H9 (cell line): ENCODE measurements around the gene TACC2. TPM values are rescaled to one million over a fixed set of nuclear protein-coding genes. Genes with fewer than 3 reads are reported as not detected.
"Not testable (repeated sequence)": the region's sequence is repeated elsewhere in the genome, so short reads cannot be mapped to it uniquely, and the experiment has no call there.

Experiments
- DNase-seq: peaks from one replicate; pipeline ENCODE4 v3.0.0-alpha.2; 2017
- H2AFZ ChIP-seq: one replicate; pipeline ENCODE4 v1.6.1; 2013; ENCODE audit warnings: mild to moderate bottlenecking, low read length, control low read depth, moderate library complexity
- H2AK5ac ChIP-seq: 2 replicates; pipeline ENCODE4 v1.6.1; 2013; ENCODE audit warnings: low read length, control low read depth, mixed read lengths; ENCODE audit not compliant: insufficient read length
- H2BK120ac ChIP-seq: one replicate; pipeline ENCODE4 v1.6.1; 2013; ENCODE audit warnings: low read depth, mild to moderate bottlenecking, low read length, control low read depth, inconsistent platforms; ENCODE audit not compliant: poor library complexity, severe bottlenecking
- H2BK12ac ChIP-seq: 2 replicates; pipeline ENCODE4 v1.6.1; 2013; ENCODE audit warnings: low read length, control low read depth, mixed read lengths, low read depth; ENCODE audit not compliant: insufficient read length
- H2BK15ac ChIP-seq: 2 replicates; pipeline ENCODE4 v1.6.1; 2013; ENCODE audit warnings: low read depth, low read length, control low read depth
- H2BK20ac ChIP-seq: one replicate; pipeline ENCODE4 v1.6.1; 2013; ENCODE audit warnings: low read depth, mild to moderate bottlenecking, low read length, control low read depth, inconsistent platforms; ENCODE audit not compliant: poor library complexity, severe bottlenecking
- H2BK5ac ChIP-seq: 2 replicates; pipeline ENCODE4 v1.6.1; 2013; ENCODE audit warnings: low read length, control low read depth, mixed read lengths; ENCODE audit not compliant: insufficient read length
- H3K14ac ChIP-seq: 2 replicates; pipeline ENCODE4 v1.6.1; 2013; ENCODE audit warnings: low read length, control low read depth; ENCODE audit not compliant: insufficient read depth
- H3K18ac ChIP-seq: 2 replicates; pipeline ENCODE4 v1.6.1; 2013; ENCODE audit warnings: low read depth, mild to moderate bottlenecking, mixed read lengths, low read length, control low read depth; ENCODE audit not compliant: insufficient read length
- H3K23ac ChIP-seq: 2 replicates; pipeline ENCODE4 v1.6.1; 2013; ENCODE audit warnings: low read length, control low read depth, mixed read lengths, low read depth; ENCODE audit not compliant: insufficient read length
- H3K23me2 ChIP-seq: 2 replicates; pipeline ENCODE4 v1.6.1; 2013; ENCODE audit warnings: low read depth, mild to moderate bottlenecking, mixed read lengths, low read length, control low read depth; ENCODE audit not compliant: insufficient read length, poor library complexity, severe bottlenecking
- H3K27ac ChIP-seq: 2 replicates; pipeline ENCODE4 v1.5.1; 2013; ENCODE audit warnings: low read length, control low read depth, mixed read lengths, low read depth; ENCODE audit not compliant: insufficient read length
- H3K27me3 ChIP-seq: 2 replicates; pipeline ENCODE4 v1.6.1; 2013; ENCODE audit warnings: low read length, control low read depth, inconsistent platforms; ENCODE audit not compliant: insufficient read depth
- H3K4ac ChIP-seq: 2 replicates; pipeline ENCODE4 v1.6.1; 2013; ENCODE audit warnings: low read depth, mild to moderate bottlenecking, control low read depth, inconsistent platforms, low read length, moderate library complexity
- H3K4me1 ChIP-seq: 2 replicates; pipeline ENCODE4 v1.6.1; 2013; ENCODE audit warnings: low read length, control low read depth, inconsistent platforms; ENCODE audit not compliant: insufficient read depth
- H3K4me2 ChIP-seq: 2 replicates; pipeline ENCODE4 v1.6.1; 2013; ENCODE audit warnings: low read length, control low read depth, mixed read lengths; ENCODE audit not compliant: insufficient read length, insufficient read depth
- H3K56ac ChIP-seq: 2 replicates; pipeline ENCODE4 v1.6.1; 2013; ENCODE audit warnings: low read depth, mild to moderate bottlenecking, mixed read lengths, low read length, control low read depth; ENCODE audit not compliant: insufficient read length
- H3K79me1 ChIP-seq: 2 replicates; pipeline ENCODE4 v1.6.1; 2013; ENCODE audit warnings: low read depth, mild to moderate bottlenecking, moderate library complexity, low read length, control low read depth, inconsistent platforms; ENCODE audit not compliant: insufficient read depth, poor library complexity, severe bottlenecking
- H3K79me2 ChIP-seq: 2 replicates; pipeline ENCODE4 v1.6.1; 2013; ENCODE audit warnings: low read length, control low read depth, inconsistent platforms; ENCODE audit not compliant: insufficient read depth
- H3K9ac ChIP-seq: 2 replicates; pipeline ENCODE4 v1.6.1; 2013; ENCODE audit warnings: low read length, control low read depth, mixed read lengths; ENCODE audit not compliant: insufficient read length; ENCODE audit errors: extremely low read depth
- H3K9me3 ChIP-seq: one replicate; pipeline ENCODE4 v1.6.1; 2013; ENCODE audit warnings: low read depth, low read length, inconsistent platforms; ENCODE audit not compliant: control insufficient read depth
- H3T11ph ChIP-seq: one replicate; pipeline ENCODE4 v1.6.1; 2013; ENCODE audit warnings: mild to moderate bottlenecking, low read length, control low read depth, inconsistent platforms
- H4K20me1 ChIP-seq: one replicate; pipeline ENCODE4 v1.6.1; 2013; ENCODE audit not compliant: control insufficient read depth, insufficient read length, insufficient read depth
- H4K5ac ChIP-seq: 2 replicates; pipeline ENCODE4 v1.6.1; 2013; ENCODE audit warnings: low read depth, mild to moderate bottlenecking, mixed read lengths, low read length, control low read depth; ENCODE audit not compliant: insufficient read length
- H4K8ac ChIP-seq: replicated peaks from 2 replicates; pipeline ENCODE4 v1.6.1; 2013; ENCODE audit warnings: low read length, control low read depth, mixed read lengths, low read depth; ENCODE audit not compliant: insufficient read length
- H4K91ac ChIP-seq: 2 replicates; pipeline ENCODE4 v1.6.1; 2013; ENCODE audit warnings: low read depth, mild to moderate bottlenecking, moderate library complexity, mixed read lengths, low read length, control low read depth; ENCODE audit not compliant: insufficient read length
- H3K27ac Mint-ChIP-seq, 3 experiments: 2 replicates in 2 of 3; 3 replicates in 1 of 3; pipeline ENCODE4 v1.8.0; 2020 to 2021; ENCODE audit warnings: mixed read lengths in 3 of 3, mild to moderate bottlenecking in 1 of 3, moderate library complexity in 1 of 3
- H3K27me3 Mint-ChIP-seq: 2 replicates; pipeline ENCODE4 v1.8.0; 2021; ENCODE audit warnings: low read depth, mild to moderate bottlenecking, moderate library complexity, mixed read lengths
- H3K36me3 Mint-ChIP-seq, 3 experiments: 2 replicates in 2 of 3; 3 replicates in 1 of 3; pipeline ENCODE4 v1.8.0; 2020 to 2021; ENCODE audit warnings: low read depth in 3 of 3, mixed read lengths in 3 of 3; ENCODE audit not compliant: insufficient read depth in 1 of 3
- H3K4me1 Mint-ChIP-seq, 2 experiments: 2 replicates each; pipeline ENCODE4 v1.8.0; 2020; ENCODE audit warnings: mixed read lengths in 2 of 2
- H3K4me3 Mint-ChIP-seq, 2 experiments: 2 replicates in 1 of 2; 3 replicates in 1 of 2; pipeline ENCODE4 v1.8.0; 2020 to 2021; ENCODE audit warnings: mild to moderate bottlenecking in 2 of 2, mixed read lengths in 2 of 2, moderate library complexity in 1 of 2
- H3K9me3 Mint-ChIP-seq, 2 experiments: 2 replicates in 1 of 2; 3 replicates in 1 of 2; pipeline ENCODE4 v1.8.0; 2020; ENCODE audit warnings: mild to moderate bottlenecking in 2 of 2, mixed read lengths in 2 of 2, moderate library complexity in 1 of 2
- CTCF ChIP-seq: fragments of 200-600 bp; sonication (generic); conservative IDR thresholded peaks from 3 replicates; pipeline ENCODE4 v1.8.0; 2021; ENCODE audit warnings: antibody characterized with exemption, mild to moderate bottlenecking
- WGBS: extraction: QIAGEN DNeasy Blood & Tissue Kit; methylation state at CpG from one replicate; pipeline ENCODE4 v1.1.7; 2013; ENCODE audit warnings: missing lambda C conversion rate, low lambda C conversion rate, mixed read lengths; ENCODE audit not compliant: insufficient read length; ENCODE audit errors: extremely low coverage; 5-methylcytosine and 5-hydroxymethylcytosine counted together
- total RNA-seq: library from RNA; stranded (reverse); gene quantifications from 2 replicates; pipeline ENCODE4 v1.2.1, GENCODE V29; 2021

The TACC2 gene
- total RNA-seq, 1 experiment from 2014 or later, result 58.1 TPM

- H3K27me3 Mint-ChIP-seq, result peaks cover 1% of the 10 kb centered on the region
- peaks cover 22 to 25% of the 10 kb centered on the region in 2 experiments for H3K4me1 Mint-ChIP-seq
Observed at GRCh38 chr10:122022276-122022675, 33.3 kb downstream of the TACC2 start.

GRCh38 chr10:122023257-122023656, 34.3 kb downstream of the TACC2 start:
- not testable (repeated sequence) for H3K23ac ChIP-seq, H3K27ac Mint-ChIP-seq, H3K4me2 ChIP-seq, H3T11ph ChIP-seq, H4K5ac ChIP-seq, H2AK5ac ChIP-seq, DNase-seq, H4K91ac ChIP-seq, H4K8ac ChIP-seq, H3K27ac ChIP-seq, H2BK5ac ChIP-seq, H2BK20ac ChIP-seq, H3K14ac ChIP-seq, H4K20me1 ChIP-seq, H3K79me1 ChIP-seq, H3K9me3 Mint-ChIP-seq, H3K9ac ChIP-seq, H3K27me3 ChIP-seq, H3K27me3 Mint-ChIP-seq, H3K4ac ChIP-seq, H2BK15ac ChIP-seq, H3K4me1 ChIP-seq, H2BK12ac ChIP-seq, H2AFZ ChIP-seq, H3K79me2 ChIP-seq, H3K23me2 ChIP-seq, H3K4me3 Mint-ChIP-seq, H3K56ac ChIP-seq, H3K18ac ChIP-seq, H3K36me3 Mint-ChIP-seq, H2BK120ac ChIP-seq, H3K9me3 ChIP-seq
- no CpG with 5 or more reads among the region's 7 CpGs for WGBS
- H3K4me1 Mint-ChIP-seq, result peaks cover 20 to 22% of the 10 kb centered on the region in 2 experiments

More at GRCh38 chr10:122022276-122022675, 33.3 kb downstream of the TACC2 start:
- H3K79me2 ChIP-seq, result no peaks in the 10 kb centered on the region
- no peak overlapping the region for H3K9ac ChIP-seq
- no peak overlapping the region for H4K5ac ChIP-seq
- H2BK12ac ChIP-seq, result no peak overlapping the region
- no peak overlapping the region for H4K8ac ChIP-seq
- H3K27ac Mint-ChIP-seq, result no peak overlapping the region
- no peak for DNase-seq
- no peaks in the 10 kb centered on the region for H4K20me1 ChIP-seq
- H4K91ac ChIP-seq, result no peak overlapping the region
- no peak overlapping the region for H2BK5ac ChIP-seq
- H2BK15ac ChIP-seq, result no peak overlapping the region
- no peaks in the 10 kb centered on the region; a peak in 1 of 5 replicates for H3K9me3 Mint-ChIP-seq
- H2AK5ac ChIP-seq, result no peak overlapping the region
- no peak overlapping the region for H3K23ac ChIP-seq
- no peak overlapping the region for H3K4ac ChIP-seq
- no peak overlapping the region for H3K14ac ChIP-seq
- no peak overlapping the region for H2BK20ac ChIP-seq
- no peaks in the 10 kb centered on the region for H3K79me1 ChIP-seq
- no peak overlapping the region for H3K56ac ChIP-seq
- H3K4me1 ChIP-seq, result no peaks in the 10 kb centered on the region
- no peaks in the 10 kb centered on the region for H3K23me2 ChIP-seq
- no CpG with 5 or more reads among the region's 4 CpGs for WGBS
- H3K27ac ChIP-seq, result no peak overlapping the region
- H3K4me3 Mint-ChIP-seq, result no peak overlapping the region
- H2BK120ac ChIP-seq, result no peak overlapping the region
- H3K36me3 Mint-ChIP-seq, result no peaks in the 10 kb centered on the region
- no peak overlapping the region for H3K18ac ChIP-seq
- TF ChIP-seq CTCF, result no peak
- no peak overlapping the region for H3T11ph ChIP-seq
- no peak overlapping the region for H3K4me2 ChIP-seq
- H3K9me3 ChIP-seq, result no peaks in the 10 kb centered on the region
- H3K27me3 ChIP-seq, result no peaks in the 10 kb centered on the region
- no peak overlapping the region for H2AFZ ChIP-seq
